ENCODE data around the gene TP53TG5.

Gene TP53TG5

GRCh38 chr20:45378191-45378590, at the start of gene TP53TG5:
Gene TP53TG5 (minus strand): TSS chr20:45378325. CDS start chr20:45378236, 89 bp downstream.
- no peak for DNase-seq

- DNase-seq, result no peak
These were observed 49.4 kb upstream of the TP53TG5 start for GRCh38 chr20:45427236-45428149.

- no peak for DNase-seq
These were observed 48.3 kb upstream of the TP53TG5 start for GRCh38 chr20:45426320-45427016.

- DNase-seq, result no peak
These were observed 47.4 kb upstream of the TP53TG5 start for GRCh38 chr20:45425561-45425960.

GRCh38 chr20:45423700-45424099, 45.6 kb upstream of the TP53TG5 start:
- no peak for DNase-seq

GRCh38 chr20:45420125-45420524, 42.0 kb upstream of the TP53TG5 start:
- no peak for DNase-seq

- peak; percentile 88 for DNase-seq
These were observed 41.3 kb upstream of the TP53TG5 start for GRCh38 chr20:45419188-45420091.

- no peak for DNase-seq
These were observed 38.8 kb upstream of the TP53TG5 start for GRCh38 chr20:45416917-45417316.

GRCh38 chr20:45415822-45416637, 37.9 kb upstream of the TP53TG5 start, which contains the start of gene PIGT:
Gene PIGT (plus strand): TSS chr20:45416141. CDS start chr20:45416157, 16 bp downstream.
- peak; percentile 82 for DNase-seq

- no peak for DNase-seq
These were observed 35.4 kb upstream of the TP53TG5 start for GRCh38 chr20:45413479-45413878.

GRCh38 chr20:45412653-45413052, 34.5 kb upstream of the TP53TG5 start:
- no peak for DNase-seq

GRCh38 chr20:45410887-45411286, 32.8 kb upstream of the TP53TG5 start:
- DNase-seq, result no peak

- no peak for DNase-seq
These were observed 31.6 kb upstream of the TP53TG5 start for GRCh38 chr20:45409521-45410272.

GRCh38 chr20:45408646-45409213, 30.6 kb upstream of the TP53TG5 start:
- no peak for DNase-seq

GRCh38 chr20:45407783-45408645, 29.9 kb upstream of the TP53TG5 start, which contains the start of gene DBNDD2:
Gene DBNDD2 (plus strand): TSS chr20:45408289. CDS start chr20:45408468, 179 bp downstream.
- DNase-seq, result no peak

- peak; percentile 12 for DNase-seq
These were observed 29.1 kb upstream of the TP53TG5 start for GRCh38 chr20:45407067-45407745.

GRCh38 chr20:45406260-45407066, 28.3 kb upstream of the TP53TG5 start:
- DNase-seq, result peak; percentile 38
